Transverse colon (tissue), 4 donors: ENCODE data around the gene TNFSF13.

Source experiments
- CTCF ChIP-seq, 5 experiments: fragments of 200-600 bp in 3 of 5; fragments of 450-650 bp in 2 of 5; sonication (generic) in 3 of 5; IDR thresholded peaks; 1 replicate in 2 of 5; 2 replicates in 3 of 5; pipeline ENCODE4 v1.5.1; 2016 to 2017; ENCODE audit warnings: antibody characterized with exemption in 5 of 5, inconsistent platforms in 3 of 5, mild to moderate bottlenecking in 2 of 5, moderate library complexity in 1 of 5
- POLR2AphosphoS5 ChIP-seq, 3 donors: sonication (generic); formaldehyde crosslinking; IDR thresholded peaks; one replicate each; pipeline ENCODE4 v1.6.1; 2016; ENCODE audit warnings: antibody characterized with exemption in 3 of 3

GRCh38 chr17:7551396-7551795, 7.2 kb upstream of the TNFSF13 start:
- TF ChIP-seq POLR2AphosphoS5 (IDR thresholded peaks at IDR 0.05) (no peak), CTCF (IDR thresholded peaks at IDR 0.05) (no peak)
